Caco-2 (cell line): ENCODE data around the gene SLC25A51. TPM values are rescaled to one million over a fixed set of nuclear protein-coding genes. Genes with fewer than 3 reads are reported as not detected.
A peak's percentile ranks its signal among the peaks of the same experiment; 100 is the strongest.

Experiments used
- BruUV-seq: library from RNA; stranded (reverse); fragments of 400-500 nt; replicated peaks from 2 replicates; lab custom pipeline; 2021; lab: Mats Ljungman, UMichigan
- CTCF ChIA-PET: fragments of 300-600 bp; sonication (Branson Sonifier 250); formaldehyde crosslinking; loops from one replicate; lab custom pipeline; 2022; ENCODE audit warnings: antibody characterized with exemption; lab: Charles Lee
- POLR2A ChIA-PET: fragments of 300-600 bp; sonication (Branson Sonifier 250); formaldehyde crosslinking; loops from one replicate; lab custom pipeline; 2022; ENCODE audit warnings: antibody characterized with exemption; lab: Charles Lee
- DNase-seq, 2 experiments: peaks; one replicate each; pipeline versions ENCODE4 v3.0.0 to v3.0.0-alpha.2; 2020 to 2022
- H3K27me3 ChIP-seq: replicated peaks from 2 replicates; pipeline ENCODE4 v1.6.0; 2011; ENCODE audit warnings: low read length; ENCODE audit not compliant: control insufficient read depth, insufficient read depth
- H3K36me3 ChIP-seq: 2 replicates; pipeline ENCODE4 v1.5.1; 2011; ENCODE audit warnings: low read length; ENCODE audit not compliant: control insufficient read depth, insufficient read depth
- H3K4me1 ChIP-seq: fragments of 250-450 bp; sonication (Bioruptor Pico); 2 replicates; pipeline ENCODE4 v1.5.1; 2020; ENCODE audit warnings: mild to moderate bottlenecking
- H3K4me3 ChIP-seq: 2 replicates; pipeline ENCODE4 v1.5.1; 2011; ENCODE audit warnings: low read depth, mild to moderate bottlenecking, control low read depth, low read length
- H3K9me3 ChIP-seq: fragments of 250-450 bp; sonication (Bioruptor Pico); 2 replicates; pipeline ENCODE4 v1.5.1; 2020; ENCODE audit warnings: mild to moderate bottlenecking, moderate library complexity
- H3K27ac Mint-ChIP-seq: one replicate; pipeline ENCODE4 v1.8.0; 2022; ENCODE audit warnings: mixed read lengths; ENCODE audit not compliant: unreplicated experiment
- H3K27me3 Mint-ChIP-seq: one replicate; pipeline ENCODE4 v1.8.0; 2022; ENCODE audit warnings: mixed read lengths; ENCODE audit not compliant: insufficient read depth, unreplicated experiment
- H3K36me3 Mint-ChIP-seq: one replicate; pipeline ENCODE4 v1.8.0; 2022; ENCODE audit warnings: mild to moderate bottlenecking, mixed read lengths; ENCODE audit not compliant: insufficient read depth, unreplicated experiment
- H3K4me1 Mint-ChIP-seq: one replicate; pipeline ENCODE4 v1.8.0; 2022; ENCODE audit warnings: low read depth, mixed read lengths; ENCODE audit not compliant: unreplicated experiment
- H3K4me3 Mint-ChIP-seq: one replicate; pipeline ENCODE4 v1.8.0; 2022; ENCODE audit warnings: mild to moderate bottlenecking, moderate library complexity, mixed read lengths; ENCODE audit not compliant: unreplicated experiment
- H3K9me3 Mint-ChIP-seq: one replicate; pipeline ENCODE4 v1.8.0; 2022; ENCODE audit warnings: mixed read lengths; ENCODE audit not compliant: unreplicated experiment
- CTCF ChIP-seq, 2 experiments: fragments of 200-600 bp in 1 of 2; IDR thresholded peaks; 1 replicate in 1 of 2; 2 replicates in 1 of 2; pipeline versions ENCODE4 v1.5.1 to v1.8.0; 2011 to 2022; ENCODE audit warnings: antibody characterized with exemption in 1 of 2, control low read depth in 1 of 2, inconsistent platforms in 1 of 2, low read depth in 1 of 2, low read length in 1 of 2, mild to moderate bottlenecking in 1 of 2, moderate library complexity in 1 of 2; ENCODE audit not compliant: insufficient read depth in 1 of 2, severe bottlenecking in 1 of 2, unreplicated experiment in 1 of 2
- intact Hi-C: fragments of 100-400 bp; cut with micrococcal nuclease; formaldehyde crosslinking; loops from one replicate; pipeline ENCODE4 v1.10.0; 2022; ENCODE audit not compliant: unreplicated experiment
- total RNA-seq: library from RNA; stranded (reverse); gene quantifications from 2 replicates; pipeline ENCODE4 v1.2.3, GENCODE V29; 2022

Gene SLC25A51
- total RNA-seq, 1 experiment from 2014 or later = 29.1 TPM

- no TSS peak for BruUV-seq
- H3K27me3 Mint-ChIP-seq = no peaks in the 10 kb centered on the region
- peaks cover 7% of the 10 kb centered on the region for H3K4me1 Mint-ChIP-seq
- intact Hi-C loops = no loop called here
- H3K9me3 ChIP-seq = no peaks in the 10 kb centered on the region
- peak overlapping the region; percentile 57 for H3K27ac Mint-ChIP-seq
- DNase-seq = no peak
- H3K36me3 Mint-ChIP-seq = peaks cover 35% of the 10 kb centered on the region
- no peaks in the 10 kb centered on the region for H3K36me3 ChIP-seq
- no peak overlapping the region for H3K4me3 Mint-ChIP-seq
- H3K27me3 ChIP-seq = no peaks in the 10 kb centered on the region
- POLR2A ChIA-PET = no interaction called here
- no peak overlapping the region for H3K4me3 ChIP-seq
- CTCF ChIA-PET = interaction anchor here (0.6 to 2.2 kb wide), 26 partner anchors 11 to 447 kb away, joined by 3 to 25 read pairs (median 4); partner anchors contain the start of gene SHB
- TF ChIP-seq CTCF (IDR thresholded peaks at IDR 0.05; ENCODE audit: insufficient read depth in 1 of 2, low read depth in 1 of 2, low read length in 1 of 2, severe bottlenecking in 1 of 2, unreplicated experiment in 1 of 2) = no peak
- no peaks in the 10 kb centered on the region for H3K9me3 Mint-ChIP-seq
- H3K4me1 ChIP-seq = peaks cover 5% of the 10 kb centered on the region
Measured at GRCh38 chr9:37914154-37914551, 10.2 kb upstream of the SLC25A51 start.

GRCh38 chr9:37913480-37914153 lies 9.7 kb upstream of the SLC25A51 start:
- peak; percentile 86 to 93 for DNase-seq
- intact Hi-C loops = loop anchor here (1.0 to 2.0 kb wide), 7 partner anchors 29 to 450 kb away; no protein-coding TSS in a partner anchor
- peaks cover 35% of the 10 kb centered on the region for H3K36me3 Mint-ChIP-seq
- POLR2A ChIA-PET = no interaction called here
- no peaks in the 10 kb centered on the region for H3K27me3 ChIP-seq
- no peaks in the 10 kb centered on the region for H3K9me3 ChIP-seq
- peaks cover 10% of the 10 kb centered on the region for H3K4me1 ChIP-seq
- CTCF ChIA-PET = interaction anchor here (0.6 to 2.2 kb wide), 28 partner anchors 11 to 447 kb away, joined by 3 to 25 read pairs (median 4); partner anchors contain the start of gene SHB
- no peak overlapping the region for H3K4me3 Mint-ChIP-seq
- H3K27ac Mint-ChIP-seq = peak overlapping the region; percentile 57
- H3K9me3 Mint-ChIP-seq = no peaks in the 10 kb centered on the region
- H3K36me3 ChIP-seq = no peaks in the 10 kb centered on the region
- H3K4me3 ChIP-seq = no peak overlapping the region
- H3K4me1 Mint-ChIP-seq = peaks cover 11% of the 10 kb centered on the region
- BruUV-seq = no TSS peak
- TF ChIP-seq CTCF (IDR thresholded peaks at IDR 0.05; ENCODE audit: insufficient read depth in 1 of 2, low read depth in 1 of 2, low read length in 1 of 2, severe bottlenecking in 1 of 2, unreplicated experiment in 1 of 2) = peak; percentile 88 to 93
- no peaks in the 10 kb centered on the region for H3K27me3 Mint-ChIP-seq

- Histone ChIP-seq H3K4me3 (no peak overlapping the region), H3K36me3 (no peaks in the 10 kb centered on the region), H3K9me3 (no peaks in the 10 kb centered on the region), H3K4me1 (peaks cover 17% of the 10 kb centered on the region), H3K27me3 (no peaks in the 10 kb centered on the region)
- ChIA-PET POLR2A (no interaction called here), CTCF (interaction anchor here (0.7 kb wide), 1 partner anchor 173 kb away, joined by 3 read pairs; no protein-coding TSS in a partner anchor)
- no peaks in the 10 kb centered on the region for H3K9me3 Mint-ChIP-seq
- no peak for DNase-seq
- H3K4me3 Mint-ChIP-seq = no peak overlapping the region
- no peak for TF ChIP-seq CTCF (IDR thresholded peaks at IDR 0.05; ENCODE audit: insufficient read depth in 1 of 2, low read depth in 1 of 2, low read length in 1 of 2, severe bottlenecking in 1 of 2, unreplicated experiment in 1 of 2)
- no TSS peak for BruUV-seq
- intact Hi-C loops = no loop called here
- no peak overlapping the region for H3K27ac Mint-ChIP-seq
- peaks cover 28% of the 10 kb centered on the region for H3K36me3 Mint-ChIP-seq
- H3K4me1 Mint-ChIP-seq = peaks cover 17% of the 10 kb centered on the region
- no peaks in the 10 kb centered on the region for H3K27me3 Mint-ChIP-seq
Measured at GRCh38 chr9:37911271-37911681, 7.3 kb upstream of the SLC25A51 start.
